Kidney (tissue), 14 donors: ENCODE measurements around the gene SLC18A3. TPM values are rescaled to one million over a fixed set of nuclear protein-coding genes. Genes with fewer than 3 reads are reported as not detected.

Experiments
- DNase-seq, 5 donors: peaks; one replicate each; pipeline ENCODE4 v3.0.0-alpha.2; 2013 to 2020
- FAIRE-seq: peaks from 2 replicates; lab custom pipeline; 2012; peaks lifted over from hg19 to GRCh38; lab: Jason Lieb, UNC
- H3K27ac ChIP-seq, 2 donors: one replicate each; pipeline ENCODE4 v1.7.0; 2013; ENCODE audit warnings: low read depth in 2 of 2, low read length in 2 of 2, inconsistent platforms in 1 of 2
- H3K27me3 ChIP-seq: one replicate; pipeline ENCODE4 v1.7.1; 2013; ENCODE audit warnings: low read length, inconsistent platforms; ENCODE audit not compliant: control insufficient read depth, insufficient read depth
- H3K36me3 ChIP-seq, 3 donors: one replicate each; pipeline versions ENCODE4 v1.7.0 to v1.7.1; 2013; ENCODE audit warnings: low read length in 3 of 3, control low read depth in 1 of 3, inconsistent platforms in 1 of 3; ENCODE audit not compliant: insufficient read depth in 3 of 3, control insufficient read depth in 2 of 3
- H3K4me1 ChIP-seq, 3 donors: one replicate each; pipeline versions ENCODE4 v1.7.0 to v1.7.1; 2013; ENCODE audit warnings: low read length in 3 of 3, inconsistent platforms in 1 of 3, low read depth in 1 of 3; ENCODE audit not compliant: control insufficient read depth in 2 of 3, insufficient read depth in 2 of 3
- H3K4me3 ChIP-seq, 3 donors: one replicate each; pipeline versions ENCODE4 v1.7.0 to v1.8.1; 2013; ENCODE audit warnings: low read length in 3 of 3, control low read depth in 1 of 3, inconsistent platforms in 1 of 3
- H3K9ac ChIP-seq, 3 donors: one replicate each; pipeline versions ENCODE4 v1.7.0 to v1.7.1; 2013; ENCODE audit warnings: low read length in 3 of 3, control low read depth in 1 of 3, inconsistent platforms in 1 of 3
- H3K9me3 ChIP-seq, 3 donors: one replicate each; pipeline versions ENCODE4 v1.7.0 to v1.7.1; 2013; ENCODE audit warnings: low read length in 3 of 3, control low read depth in 1 of 3, inconsistent platforms in 1 of 3; ENCODE audit not compliant: control insufficient read depth in 2 of 3, insufficient read depth in 1 of 3
- CTCF ChIP-seq: IDR thresholded peaks from 3 replicates; pipeline ENCODE4 v1.5.1; 2012; ENCODE audit warnings: mild to moderate bottlenecking, moderate library complexity, borderline replicate concordance; ENCODE audit not compliant: insufficient read depth; ENCODE audit errors: extremely low read depth
- intact Hi-C: fragments of 100-400 bp; cut with DNase I; formaldehyde crosslinking; loops from one replicate; pipeline ENCODE4 v1.11.1; 2022
- polyA plus RNA-seq: library from polyadenylated mRNA; stranded (reverse); fragments of 350-450 nt; fragmentation: Illumina TruSeq; extraction: RNeasy Lipid Tissue Mini Kit (QIAGEN cat#74804); gene quantifications from one replicate; pipeline ENCODE4 v1.2.3, GENCODE V29; 2014; ENCODE audit warnings: low read depth, low replicate concordance; ENCODE audit not compliant: insufficient read depth
- total RNA-seq: library from RNA; stranded (reverse); fragmentation: NEBNext Ultra II Directional; extraction: Animal tissue kit (Norgen Biotek cat#: 25700); gene quantifications from one replicate; pipeline ENCODE4 v1.2.1, GENCODE V29; 2021
- donor health status: control.
- donor health status: control.
- donor health status: control.
- donor health status: control.
- donor health status: control.
- donor health status: DM: yes; HTN: yes; CAD: no.
- donor health status: Normal renal cell carcinoma (clear cell type).

SLC18A3 gene
- total and polyA plus RNA-seq, 2 donors from 2014 or later: not detected

GRCh38 chr10:49593564-49593875, 16.6 kb upstream of the SLC18A3 start:
- no peak overlapping the region for H3K9ac ChIP-seq
- no peak for FAIRE-seq
- no peaks in the 10 kb centered on the region for H3K9me3 ChIP-seq
- no peak for DNase-seq
- intact Hi-C loops: no loop called here
- no peaks in the 10 kb centered on the region for H3K4me1 ChIP-seq
- no peak overlapping the region for H3K4me3 ChIP-seq
- no peak overlapping the region for H3K27ac ChIP-seq
- H3K27me3 ChIP-seq: no peaks in the 10 kb centered on the region
- no peaks in the 10 kb centered on the region for H3K36me3 ChIP-seq
- TF ChIP-seq CTCF: no peak

GRCh38 chr10:49593998-49594397, 16.1 kb upstream of the SLC18A3 start:
- DNase-seq (no peak), FAIRE-seq (no peak)
- Histone ChIP-seq H3K9me3 (no peaks in the 10 kb centered on the region), H3K4me1 (no peaks in the 10 kb centered on the region), H3K27me3 (no peaks in the 10 kb centered on the region), H3K4me3 (no peak overlapping the region), H3K9ac (no peak overlapping the region), H3K36me3 (no peaks in the 10 kb centered on the region), H3K27ac (no peak overlapping the region)
- TF ChIP-seq CTCF: no peak
- intact Hi-C loops: no loop called here

- Histone ChIP-seq H3K36me3 (no peaks in the 10 kb centered on the region), H3K27ac (no peak overlapping the region), H3K27me3 (no peaks in the 10 kb centered on the region), H3K9me3 (no peaks in the 10 kb centered on the region), H3K4me3 (no peak overlapping the region), H3K9ac (no peak overlapping the region), H3K4me1 (no peaks in the 10 kb centered on the region)
- peak; percentile 3 for FAIRE-seq
- peak in 3 of 5 donors; percentile 61 to 78 (median 75) for DNase-seq
- peak; percentile 79 for TF ChIP-seq CTCF
- intact Hi-C loops: no loop called here
Observed at GRCh38 chr10:49594594-49594993, 15.5 kb upstream of the SLC18A3 start.

GRCh38 chr10:49595003-49595712, 15.0 kb upstream of the SLC18A3 start:
- TF ChIP-seq CTCF: no peak
- Histone ChIP-seq H3K4me1 (no peaks in the 10 kb centered on the region), H3K36me3 (no peaks in the 10 kb centered on the region), H3K27ac (no peak overlapping the region), H3K9ac (no peak overlapping the region), H3K4me3 (no peak overlapping the region), H3K27me3 (no peaks in the 10 kb centered on the region), H3K9me3 (no peaks in the 10 kb centered on the region)
- no peak for FAIRE-seq
- intact Hi-C loops: no loop called here
- DNase-seq: no peak
